ENCODE measurements around the gene FGD6.
"Not testable (repeated sequence)": the region's sequence is repeated elsewhere in the genome, so short reads cannot be mapped to it uniquely, and the experiment has no call there.

GRCh38 chr12:95101957-95102356 lies 115.3 kb downstream of the FGD6 start:
- not testable (repeated sequence) for TF ChIP-seq TAF1, SPI1, POLR2AphosphoS5 (IDR thresholded peaks at IDR 0.05; ENCODE audit: low read depth, low read length)

Data from GM12891 (cell line).